ENCODE results near the gene KCNMB3. TPM values are rescaled to one million over a fixed set of nuclear protein-coding genes. Genes with fewer than 3 reads are reported as not detected.

Gene KCNMB3
- total and polyA plus RNA-seq, 2 of the 8 experiments (the other 6 are each of a cell fraction or from before 2014, with no cell fraction given): 1.7 to 2.0 TPM

DNA sequence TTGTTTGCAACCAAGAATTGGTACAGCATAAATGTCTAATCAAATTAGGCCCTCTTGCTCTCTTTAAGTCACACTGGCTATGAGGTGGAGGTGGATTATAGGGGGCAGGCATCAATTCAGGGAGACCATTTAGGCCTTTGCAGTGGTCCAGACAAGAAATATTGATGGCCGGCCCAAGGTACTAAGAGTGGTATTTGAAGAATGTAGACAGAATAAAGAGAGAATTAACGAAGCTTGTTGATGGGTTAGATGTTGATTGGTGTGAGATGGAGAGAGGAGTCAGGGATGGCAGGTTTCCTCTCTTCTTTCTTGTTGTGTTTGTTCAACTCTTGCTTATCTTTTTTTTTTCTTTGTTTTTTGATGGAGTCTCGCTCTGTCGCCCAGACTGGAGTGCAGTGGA lies 54.2 kb downstream of the KCNMB3 start:
- H3K14ac ChIP-seq (ENCODE audit: insufficient read length): no peak overlapping the region
- no peaks in the 10 kb centered on the region for H3K23me2 ChIP-seq (ENCODE audit: low read depth, low read length)
- no peak overlapping the region for H3K56ac ChIP-seq (replicated peaks; ENCODE audit: insufficient read length, low read depth, low read length)
- 75 to 100% methylated on average over 1 to 4 of the region's 4 CpGs for WGBS, 2 experiments (ENCODE audit: extremely low coverage in 1 of 2, insufficient coverage in 1 of 2, insufficient read length in 1 of 2, insufficient replicate concordance in 2 of 2, low coverage in 1 of 2, low lambda C conversion rate in 2 of 2, missing lambda C conversion rate in 1 of 2)
- peaks cover 0 to 44% of the 10 kb centered on the region in 2 experiments; a peak in 3 of 4 replicates for H3K79me2 ChIP-seq (ENCODE audit: control insufficient read depth in 1 of 2, insufficient read depth in 2 of 2, low read length in 2 of 2)
- H3K9ac ChIP-seq (replicated peaks in 1 of 4; ENCODE audit: extremely low read depth in 1 of 4, low read depth in 3 of 4, low read length in 3 of 4): no peak overlapping the region
- no peak overlapping the region for H4K91ac ChIP-seq (replicated peaks; ENCODE audit: insufficient read length, low read length)
- no peaks in the 10 kb centered on the region for H3K27me3 ChIP-seq (replicated peaks in 1 of 4; ENCODE audit: control insufficient read depth in 3 of 4, extremely low read depth in 1 of 4, insufficient read depth in 3 of 4, low read length in 3 of 4)
- H2BK12ac ChIP-seq (ENCODE audit: low read depth, low read length): no peak overlapping the region
- no peak overlapping the region for H2BK15ac ChIP-seq (ENCODE audit: low read length)
- H3K4ac ChIP-seq (replicated peaks; ENCODE audit: insufficient read length, low read depth, low read length): no peak overlapping the region
- no peak overlapping the region for H2BK120ac ChIP-seq (replicated peaks; ENCODE audit: low read depth, low read length)
- H4K8ac ChIP-seq (ENCODE audit: extremely low read depth, insufficient read depth, low read length): no peak overlapping the region
- no peak overlapping the region for H3K18ac ChIP-seq (ENCODE audit: extremely low read depth, low read length)
- H2AFZ ChIP-seq (ENCODE audit: low read length): no peak overlapping the region
- FAIRE-seq: no peak
- H3K4me1 ChIP-seq (replicated peaks in 1 of 4; ENCODE audit: control insufficient read depth in 3 of 4, insufficient read depth in 4 of 4, low read length in 3 of 4): peaks cover 0 to 5% (median 1%) of the 10 kb centered on the region in 4 experiments; a peak in 3 of 7 replicates
- H3K36me3 ChIP-seq (ENCODE audit: control insufficient read depth in 2 of 4, insufficient read depth in 4 of 4, low read length in 3 of 4): no peaks in the 10 kb centered on the region; a peak in 2 of 8 replicates
- no peak overlapping the region for H2BK5ac ChIP-seq (ENCODE audit: low read depth, low read length)
- H4K20me1 ChIP-seq (replicated peaks in 1 of 2; ENCODE audit: control insufficient read depth in 1 of 2, insufficient read depth in 2 of 2, low read length in 2 of 2): no peaks in the 10 kb centered on the region
- DNase-seq (ENCODE audit: low read depth in 1 of 2, low spot score in 2 of 2): no peak
- no peak overlapping the region for H4K5ac ChIP-seq (ENCODE audit: insufficient read length, low read depth, low read length)
- CTCF ChIA-PET (ENCODE audit: partially characterized antibody): interaction anchor here (0.6 to 0.7 kb wide), 2 partner anchors 49 to 51 kb away, joined by 3 read pairs; no protein-coding TSS in a partner anchor
- H3K79me1 ChIP-seq (ENCODE audit: low read depth, low read length): no peaks in the 10 kb centered on the region
- POLR2A ChIA-PET (ENCODE audit: partially characterized antibody): no interaction called here
- H3K9me3 ChIP-seq (ENCODE audit: insufficient read depth in 2 of 2, low read depth in 1 of 2, low read length in 1 of 2): no peaks in the 10 kb centered on the region
- H3K4me2 ChIP-seq (ENCODE audit: insufficient read depth in 1 of 2, low read depth in 2 of 2, low read length in 2 of 2): no peak overlapping the region
- H2BK20ac ChIP-seq (ENCODE audit: low read length): no peak overlapping the region
- no peak overlapping the region for H3K4me3 ChIP-seq (ENCODE audit: extremely low read depth in 1 of 4, insufficient read depth in 2 of 4, low read depth in 3 of 4, low read length in 4 of 4)
- no peak overlapping the region for H3K23ac ChIP-seq (ENCODE audit: insufficient read length)
- no peak overlapping the region for H3K27ac ChIP-seq (ENCODE audit: low read depth, low read length)
- no peak overlapping the region for H2AK5ac ChIP-seq (ENCODE audit: low read depth, low read length)
